Neuronal stem cell (in vitro differentiated cells): Measurements from ENCODE around the gene PHKA2.
A peak's percentile ranks its signal among the peaks of the same experiment; 100 is the strongest.

Experiments used
- DNase-seq: peaks from one replicate; pipeline ENCODE4 v3.0.0-alpha.2; 2013; ENCODE audit warnings: low spot score
- H2AFZ ChIP-seq: one replicate; pipeline ENCODE4 v1.6.1; 2013; ENCODE audit warnings: mild to moderate bottlenecking, low read length, inconsistent platforms
- H2AK5ac ChIP-seq: 2 replicates; pipeline ENCODE4 v1.6.1; 2013; ENCODE audit warnings: low read depth, mild to moderate bottlenecking, inconsistent platforms, low read length, moderate library complexity, mixed read lengths
- H2BK120ac ChIP-seq: 2 replicates; pipeline ENCODE4 v1.6.1; 2013; ENCODE audit warnings: low read depth, mild to moderate bottlenecking, inconsistent platforms, low read length, moderate library complexity, mixed read lengths
- H2BK12ac ChIP-seq: one replicate; pipeline ENCODE4 v1.6.1; 2013; ENCODE audit warnings: low read length, inconsistent platforms
- H2BK15ac ChIP-seq: 2 replicates; pipeline ENCODE4 v1.6.1; 2013; ENCODE audit warnings: mild to moderate bottlenecking, low read length, inconsistent platforms, mixed read lengths
- H2BK5ac ChIP-seq: one replicate; pipeline ENCODE4 v1.6.1; 2013; ENCODE audit warnings: inconsistent platforms, mild to moderate bottlenecking, low read length, moderate library complexity
- H3K14ac ChIP-seq: one replicate; pipeline ENCODE4 v1.6.1; 2013; ENCODE audit warnings: low read length, inconsistent platforms
- H3K18ac ChIP-seq: 2 replicates; pipeline ENCODE4 v1.6.1; 2013; ENCODE audit warnings: low read length, inconsistent platforms
- H3K23ac ChIP-seq: 2 replicates; pipeline ENCODE4 v1.6.1; 2013; ENCODE audit warnings: low read depth, mild to moderate bottlenecking, mixed read lengths, low read length, inconsistent platforms; ENCODE audit not compliant: poor library complexity
- H3K27ac ChIP-seq: replicated peaks from 3 replicates; pipeline ENCODE4 v1.5.1; 2013; ENCODE audit warnings: low read length, inconsistent platforms
- H3K27me3 ChIP-seq, 3 experiments: 2 replicates each; pipeline ENCODE4 v1.6.1; 2013; ENCODE audit warnings: low read length in 3 of 3, mild to moderate bottlenecking in 2 of 3, inconsistent platforms in 1 of 3, low read depth in 1 of 3, mixed read lengths in 1 of 3, moderate library complexity in 1 of 3; ENCODE audit not compliant: control insufficient read depth in 3 of 3, insufficient read depth in 3 of 3
- H3K36me3 ChIP-seq, 2 donors: replicated peaks in 1 of 2; 2 replicates each; pipeline ENCODE4 v1.6.1; 2013; ENCODE audit warnings: low read length in 2 of 2; ENCODE audit not compliant: control insufficient read depth in 2 of 2, insufficient read depth in 2 of 2
- H3K4ac ChIP-seq: 2 replicates; pipeline ENCODE4 v1.6.1; 2013; ENCODE audit warnings: inconsistent platforms, mild to moderate bottlenecking, low read length, moderate library complexity
- H3K4me1 ChIP-seq, 2 donors: 1 replicate in 1 of 2; 2 replicates in 1 of 2; pipeline ENCODE4 v1.6.1; 2013; ENCODE audit warnings: low read length in 2 of 2, low read depth in 1 of 2; ENCODE audit not compliant: control insufficient read depth in 2 of 2, insufficient read depth in 1 of 2
- H3K4me2 ChIP-seq: one replicate; pipeline ENCODE4 v1.6.1; 2013; ENCODE audit warnings: mild to moderate bottlenecking, low read length, inconsistent platforms; ENCODE audit not compliant: insufficient read depth, poor library complexity, severe bottlenecking
- H3K4me3 ChIP-seq, 2 donors: 2 replicates each; pipeline ENCODE4 v1.5.1; 2013; ENCODE audit warnings: low read length in 2 of 2, mild to moderate bottlenecking in 2 of 2, inconsistent platforms in 1 of 2, moderate library complexity in 1 of 2
- H3K79me1 ChIP-seq: one replicate; pipeline ENCODE4 v1.6.1; 2013; ENCODE audit warnings: low read depth, mild to moderate bottlenecking, inconsistent platforms, low read length, moderate library complexity
- H3K9ac ChIP-seq: one replicate; pipeline ENCODE4 v1.6.1; 2013; ENCODE audit warnings: mild to moderate bottlenecking, low read depth, low read length, inconsistent platforms; ENCODE audit not compliant: poor library complexity
- H3K9me3 ChIP-seq, 2 donors: replicated peaks in 1 of 2; 2 replicates each; pipeline versions ENCODE3 to v1.6.1; 2013; ENCODE audit warnings: low read length in 2 of 2, mild to moderate bottlenecking in 2 of 2, inconsistent platforms in 1 of 2, low read depth in 1 of 2, mixed read lengths in 1 of 2, moderate library complexity in 1 of 2; ENCODE audit not compliant: control insufficient read depth in 2 of 2, insufficient read depth in 1 of 2
- H4K8ac ChIP-seq: one replicate; pipeline ENCODE4 v1.6.1; 2013; ENCODE audit warnings: low read depth, mild to moderate bottlenecking, inconsistent platforms, low read length, moderate library complexity
- H4K91ac ChIP-seq: one replicate; pipeline ENCODE4 v1.6.1; 2013; ENCODE audit warnings: low read length, low read depth, mild to moderate bottlenecking, inconsistent platforms; ENCODE audit not compliant: poor library complexity
- WGBS, 2 donors: extraction: QIAGEN DNeasy Blood & Tissue Kit; methylation state at CpG; one replicate each; pipeline ENCODE4 v1.1.7; 2013; ENCODE audit warnings: missing lambda C conversion rate in 2 of 2, mixed read lengths in 1 of 2; ENCODE audit not compliant: insufficient read length in 2 of 2, insufficient replicate concordance in 1 of 2; ENCODE audit errors: extremely low coverage in 2 of 2; 5-methylcytosine and 5-hydroxymethylcytosine counted together

Gene PHKA2

GRCh38 chrX:18994713-18995112 lies 10.8 kb upstream of the PHKA2 start:
- H3K27ac ChIP-seq, result no peak overlapping the region
- no CpG with 5 or more reads among the region's 3 CpGs for WGBS, 2 donors

GRCh38 chrX:18992829-18993228 lies 8.9 kb upstream of the PHKA2 start:
- Histone ChIP-seq H4K91ac (no peak overlapping the region), H3K4ac (no peak overlapping the region), H3K79me1 (no peaks in the 10 kb centered on the region), H3K36me3 (no peaks in the 10 kb centered on the region), H3K27ac (no peak overlapping the region), H3K4me3 (no peak overlapping the region), H3K27me3 (no peaks in the 10 kb centered on the region), H4K8ac (no peak overlapping the region), H3K4me2 (no peak overlapping the region), H2BK15ac (no peak overlapping the region), H2BK5ac (no peak overlapping the region), H2BK12ac (no peak overlapping the region), H2AFZ (no peak overlapping the region), H3K9ac (no peak overlapping the region), H3K9me3 (no peaks in the 10 kb centered on the region), H2AK5ac (no peak overlapping the region), H2BK120ac (no peak overlapping the region), H3K18ac (no peak overlapping the region), H3K23ac (no peak overlapping the region), H3K14ac (no peak overlapping the region), H3K4me1 (no peaks in the 10 kb centered on the region)
- DNase-seq, result no peak
- no CpG with 5 or more reads among the region's 7 CpGs for WGBS, 2 donors

More at GRCh38 chrX:18994713-18995112, 10.8 kb upstream of the PHKA2 start:
- H2AFZ ChIP-seq, result no peak overlapping the region
- no peak overlapping the region for H2AK5ac ChIP-seq
- H3K23ac ChIP-seq, result no peak overlapping the region
- no peaks in the 10 kb centered on the region for H3K4me1 ChIP-seq
- no peak overlapping the region for H3K14ac ChIP-seq
- H3K9me3 ChIP-seq, result no peaks in the 10 kb centered on the region
- no peak overlapping the region for H4K8ac ChIP-seq
- DNase-seq, result no peak
- H4K91ac ChIP-seq, result no peak overlapping the region
- H3K4me2 ChIP-seq, result no peak overlapping the region
- no peak overlapping the region for H2BK120ac ChIP-seq
- H3K79me1 ChIP-seq, result no peaks in the 10 kb centered on the region
- no peaks in the 10 kb centered on the region for H3K36me3 ChIP-seq
- no peak overlapping the region for H3K4ac ChIP-seq
- H2BK15ac ChIP-seq, result no peak overlapping the region
- H3K4me3 ChIP-seq, result no peak overlapping the region
- no peak overlapping the region for H3K9ac ChIP-seq
- H3K18ac ChIP-seq, result no peak overlapping the region
- no peak overlapping the region for H2BK12ac ChIP-seq
- H3K27me3 ChIP-seq, result no peaks in the 10 kb centered on the region
- no peak overlapping the region for H2BK5ac ChIP-seq

GRCh38 chrX:18985186-18985435 lies 1.2 kb upstream of the PHKA2 start:
- no peaks in the 10 kb centered on the region for H3K27me3 ChIP-seq
- H3K14ac ChIP-seq, result no peak overlapping the region
- no peak overlapping the region for H2BK12ac ChIP-seq
- H3K9ac ChIP-seq, result no peak overlapping the region
- H2BK120ac ChIP-seq, result no peak overlapping the region
- no peak overlapping the region for H3K4ac ChIP-seq
- H2AK5ac ChIP-seq, result no peak overlapping the region
- no peak overlapping the region for H4K91ac ChIP-seq
- peak overlapping the region; percentile 96 for H2AFZ ChIP-seq
- no peak overlapping the region for H3K23ac ChIP-seq
- no peak overlapping the region for H3K27ac ChIP-seq
- no peak overlapping the region for H3K18ac ChIP-seq
- no peaks in the 10 kb centered on the region for H3K79me1 ChIP-seq
- DNase-seq, result no peak
- H3K9me3 ChIP-seq, result no peaks in the 10 kb centered on the region
- H3K4me3 ChIP-seq, result peak overlapping the region; percentile 73 to 88
- peaks cover 0 to 3% of the 10 kb centered on the region in 2 donors for H3K4me1 ChIP-seq
- no peaks in the 10 kb centered on the region for H3K36me3 ChIP-seq
- H2BK15ac ChIP-seq, result no peak overlapping the region
- H2BK5ac ChIP-seq, result no peak overlapping the region
- peak overlapping the region; percentile 65 for H4K8ac ChIP-seq
- peak overlapping the region; percentile 54 for H3K4me2 ChIP-seq
- no CpG with 5 or more reads among the region's 4 CpGs for WGBS, 2 donors

- H3K4ac ChIP-seq, result no peak overlapping the region
Measured at GRCh38 chrX:18984381-18985185, 669 bp upstream of the PHKA2 start.

More at GRCh38 chrX:18984381-18985185, 669 bp upstream of the PHKA2 start:
- peak; percentile 71 for DNase-seq
- no peak overlapping the region for H2BK12ac ChIP-seq
- H3K4me3 ChIP-seq, result peak overlapping the region; percentile 73 to 94
- no peak overlapping the region for H2AK5ac ChIP-seq
- no peak overlapping the region for H2BK5ac ChIP-seq
- H4K91ac ChIP-seq, result no peak overlapping the region
- no CpG with 5 or more reads among the region's 71 CpGs for WGBS, 2 donors
- H3K9me3 ChIP-seq, result no peaks in the 10 kb centered on the region
- no peaks in the 10 kb centered on the region for H3K27me3 ChIP-seq
- peak overlapping the region; percentile 65 for H4K8ac ChIP-seq
- H3K4me2 ChIP-seq, result peak overlapping the region; percentile 54
- no peak overlapping the region for H2BK120ac ChIP-seq
- peak overlapping the region; percentile 96 for H2AFZ ChIP-seq
- peak overlapping the region; percentile 39 for H3K27ac ChIP-seq
- H3K18ac ChIP-seq, result peak overlapping the region; percentile 83
- no peaks in the 10 kb centered on the region for H3K79me1 ChIP-seq
- peaks cover 0 to 3% of the 10 kb centered on the region in 2 donors for H3K4me1 ChIP-seq
- H2BK15ac ChIP-seq, result no peak overlapping the region
- peak overlapping the region; percentile 21 for H3K9ac ChIP-seq
- no peak overlapping the region for H3K23ac ChIP-seq
- no peak overlapping the region for H3K14ac ChIP-seq
- no peaks in the 10 kb centered on the region for H3K36me3 ChIP-seq
